Ishikawa (cell line): ENCODE measurements around the gene GRIP2.

Experiments used
- CEBPB ChIP-seq: IDR thresholded peaks from 2 replicates; pipeline ENCODE4 v1.6.1; 2012
- CREB1 ChIP-seq: IDR thresholded peaks from 2 replicates; pipeline ENCODE4 v1.6.1; 2012; ENCODE audit warnings: low read depth
- EP300 ChIP-seq: IDR thresholded peaks from 2 replicates; pipeline ENCODE4 v1.6.1; 2012; ENCODE audit warnings: borderline replicate concordance
- REST ChIP-seq: IDR thresholded peaks from 2 replicates; pipeline ENCODE4 v1.6.1; 2012; ENCODE audit warnings: low read depth, mild to moderate bottlenecking
- TAF1 ChIP-seq: IDR thresholded peaks from 2 replicates; pipeline ENCODE4 v1.6.1; 2012; ENCODE audit warnings: low read depth, mild to moderate bottlenecking
- TCF12 ChIP-seq: IDR thresholded peaks from 2 replicates; pipeline ENCODE4 v1.6.1; 2012; ENCODE audit warnings: low read depth
- YY1 ChIP-seq: IDR thresholded peaks from 2 replicates; pipeline ENCODE4 v1.6.1; 2012; ENCODE audit warnings: low read depth
- TF ChIP-seq, protein P1 (sequence below): IDR thresholded peaks from 2 replicates; pipeline ENCODE4 v1.6.1; 2012

DNA sequence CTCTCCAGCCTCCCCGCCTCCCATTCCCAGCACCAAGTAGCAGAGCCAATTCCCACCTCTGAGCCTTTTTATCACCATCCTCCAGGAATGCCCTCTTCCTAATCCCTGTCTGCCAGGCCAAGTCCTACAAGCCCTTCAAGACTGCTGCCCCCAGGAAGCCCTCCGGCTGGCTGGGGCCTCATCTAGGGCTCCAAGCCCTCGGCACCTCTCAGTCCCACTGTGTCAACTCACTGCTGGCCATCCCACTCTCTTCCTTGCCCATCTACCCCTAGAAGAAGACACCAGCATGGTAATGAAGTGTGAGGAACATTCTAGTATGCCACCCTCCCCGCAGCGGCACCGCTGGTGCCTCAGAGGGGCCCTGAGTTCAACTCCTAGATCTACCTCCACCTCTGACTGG is 10.0 kb upstream of the GRIP2 start:
- TF ChIP-seq, protein P1, sequence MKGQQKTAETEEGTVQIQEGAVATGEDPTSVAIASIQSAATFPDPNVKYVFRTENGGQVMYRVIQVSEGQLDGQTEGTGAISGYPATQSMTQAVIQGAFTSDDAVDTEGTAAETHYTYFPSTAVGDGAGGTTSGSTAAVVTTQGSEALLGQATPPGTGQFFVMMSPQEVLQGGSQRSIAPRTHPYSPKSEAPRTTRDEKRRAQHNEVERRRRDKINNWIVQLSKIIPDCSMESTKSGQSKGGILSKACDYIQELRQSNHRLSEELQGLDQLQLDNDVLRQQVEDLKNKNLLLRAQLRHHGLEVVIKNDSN = no peak
- TF ChIP-seq REST = no peak
- no peak for TF ChIP-seq TCF12
- no peak for TF ChIP-seq CREB1
- TF ChIP-seq YY1 = no peak
- no peak for TF ChIP-seq CEBPB
- no peak for TF ChIP-seq EP300
- no peak for TF ChIP-seq TAF1
